ENCODE measurements around the gene ZFAND2B.

DNA sequence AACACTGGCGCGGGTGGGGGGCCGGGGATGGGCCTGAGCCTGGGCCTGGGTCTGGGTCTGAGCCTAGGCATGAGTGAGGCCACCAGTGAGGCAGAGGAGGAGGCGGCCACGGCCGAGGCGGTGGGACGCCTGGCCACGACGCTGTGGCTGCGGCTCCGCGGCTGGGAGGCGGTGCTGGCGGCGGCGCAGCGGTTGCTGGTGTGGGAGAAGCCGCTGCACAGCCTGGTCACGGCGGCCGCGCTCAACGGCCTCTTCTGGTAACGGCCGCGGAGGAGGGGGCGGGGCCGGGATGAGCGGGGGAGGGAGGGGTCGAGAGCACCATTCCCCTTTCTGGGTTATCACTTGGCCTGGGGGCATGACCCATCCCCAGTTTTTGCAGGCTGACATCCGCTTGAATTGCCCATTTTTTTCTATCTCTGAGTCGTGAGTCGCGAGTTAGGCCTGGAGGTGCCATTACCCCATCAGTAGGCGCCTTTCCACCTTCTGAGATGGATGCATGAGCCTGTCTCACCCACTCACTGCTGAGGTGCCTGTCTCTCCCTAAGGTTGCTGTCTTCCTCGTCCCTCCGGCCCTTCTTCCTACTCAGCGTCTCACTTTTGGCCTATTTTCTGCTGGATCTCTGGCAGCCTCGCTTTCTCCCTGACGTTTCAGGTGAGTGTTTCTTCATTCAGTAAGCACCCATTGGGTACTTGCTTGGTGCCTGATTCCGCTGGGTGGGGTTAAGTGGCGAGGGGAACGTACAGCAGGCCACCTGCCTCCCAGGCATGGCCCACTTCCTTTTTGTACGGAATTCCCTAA lies 28.0 kb upstream of the ZFAND2B start:
- TF ChIP-seq POLR2A (IDR thresholded peaks at IDR 0.05): no peak
- TF ChIP-seq, protein P1, sequence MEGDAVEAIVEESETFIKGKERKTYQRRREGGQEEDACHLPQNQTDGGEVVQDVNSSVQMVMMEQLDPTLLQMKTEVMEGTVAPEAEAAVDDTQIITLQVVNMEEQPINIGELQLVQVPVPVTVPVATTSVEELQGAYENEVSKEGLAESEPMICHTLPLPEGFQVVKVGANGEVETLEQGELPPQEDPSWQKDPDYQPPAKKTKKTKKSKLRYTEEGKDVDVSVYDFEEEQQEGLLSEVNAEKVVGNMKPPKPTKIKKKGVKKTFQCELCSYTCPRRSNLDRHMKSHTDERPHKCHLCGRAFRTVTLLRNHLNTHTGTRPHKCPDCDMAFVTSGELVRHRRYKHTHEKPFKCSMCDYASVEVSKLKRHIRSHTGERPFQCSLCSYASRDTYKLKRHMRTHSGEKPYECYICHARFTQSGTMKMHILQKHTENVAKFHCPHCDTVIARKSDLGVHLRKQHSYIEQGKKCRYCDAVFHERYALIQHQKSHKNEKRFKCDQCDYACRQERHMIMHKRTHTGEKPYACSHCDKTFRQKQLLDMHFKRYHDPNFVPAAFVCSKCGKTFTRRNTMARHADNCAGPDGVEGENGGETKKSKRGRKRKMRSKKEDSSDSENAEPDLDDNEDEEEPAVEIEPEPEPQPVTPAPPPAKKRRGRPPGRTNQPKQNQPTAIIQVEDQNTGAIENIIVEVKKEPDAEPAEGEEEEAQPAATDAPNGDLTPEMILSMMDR (IDR thresholded peaks at IDR 0.05): no peak
